ENCODE data around the gene CRNKL1. TPM values are rescaled to one million over a fixed set of nuclear protein-coding genes. Genes with fewer than 3 reads are reported as not detected.

The CRNKL1 gene
- polyA plus RNA-seq, 4 donors = 35.6 to 47.9 (median 44.0) TPM

GRCh38 chr20:19986419-19986818 lies 65.8 kb downstream of the CRNKL1 start:
- DNase-seq (ENCODE audit: low read depth in 4 of 4, low spot score in 2 of 4) = no peak

Other genes starting within 250 kb of the CRNKL1 start
- gene NAA20, start 35.1 kb downstream of the CRNKL1 start, polyA plus RNA-seq (ENCODE audit: insufficient read length in 4 of 4) = 100 to 1,000 TPM in 2 of 4 donors, 10 to 100 TPM in 2; 76.8 to 105 (median 98.1) TPM
- 1 to 10 TPM; 3.2 to 4.4 (median 3.7) TPM for gene CFAP61, start 66 bp upstream of the CRNKL1 start, polyA plus RNA-seq (ENCODE audit: insufficient read length in 4 of 4)

Data from left renal cortex interstitium (tissue), 4 donors.